ENCODE results near the gene DAPK2.
A peak's percentile ranks its signal among the peaks of the same experiment; 100 is the strongest.

Gene DAPK2

GRCh38 chr15:63881431-63881830 lies 164.9 kb downstream of the DAPK2 start:
- no peak overlapping the region for H3K14ac ChIP-seq (ENCODE audit: low read length)
- H4K12ac ChIP-seq (ENCODE audit: low read depth, low read length), result no peak overlapping the region
- H3K4me1 ChIP-seq (ENCODE audit: control insufficient read depth in 1 of 2, insufficient read depth in 2 of 2, low read length in 2 of 2), result peaks cover 9 to 15% of the 10 kb centered on the region in 2 experiments
- H3K79me1 ChIP-seq (ENCODE audit: low read length), result peaks cover 4% of the 10 kb centered on the region
- H3K4ac ChIP-seq (ENCODE audit: low read depth, low read length), result no peak overlapping the region
- no peak overlapping the region for H3K23ac ChIP-seq (ENCODE audit: low read length)
- no peaks in the 10 kb centered on the region for H3K79me2 ChIP-seq (ENCODE audit: control insufficient read depth, insufficient read depth, low read length, poor library complexity)
- no peak overlapping the region for H4K8ac ChIP-seq (ENCODE audit: low read depth, low read length)
- H3K36me3 ChIP-seq (ENCODE audit: control insufficient read depth in 1 of 2, insufficient read depth in 2 of 2, low read length in 2 of 2), result no peaks in the 10 kb centered on the region
- DNase-seq, result no peak
- no peaks in the 10 kb centered on the region for H3K27me3 ChIP-seq (ENCODE audit: insufficient read depth, low read length)
- H3K4me2 ChIP-seq (ENCODE audit: low read length), result no peak overlapping the region
- H3K4me3 ChIP-seq (ENCODE audit: low read depth, low read length), result no peak overlapping the region
- no peak overlapping the region for H3K18ac ChIP-seq (ENCODE audit: low read length)
- no peak overlapping the region for H2BK120ac ChIP-seq (ENCODE audit: insufficient read depth, low read length, poor library complexity)
- no peak overlapping the region for H4K91ac ChIP-seq (ENCODE audit: low read depth, low read length)
- no peak overlapping the region for H3K9ac ChIP-seq (ENCODE audit: low read length)
- H2BK12ac ChIP-seq (ENCODE audit: low read length), result no peak overlapping the region
- no peaks in the 10 kb centered on the region for H3K9me3 ChIP-seq (ENCODE audit: insufficient read depth, low read depth, low read length)
- H2AFZ ChIP-seq (ENCODE audit: insufficient read depth, low read length, poor library complexity), result no peak overlapping the region
- no CpG with 5 or more reads among the region's 6 CpGs for WGBS (ENCODE audit: extremely low coverage, insufficient coverage, insufficient read length)
- H2AK5ac ChIP-seq (ENCODE audit: low read length), result no peak overlapping the region
- no peak overlapping the region for H3K27ac ChIP-seq (ENCODE audit: low read depth, low read length)
- H2BK5ac ChIP-seq (ENCODE audit: low read depth, low read length, poor library complexity), result no peak overlapping the region

GRCh38 chr15:63880744-63881143 lies 165.5 kb downstream of the DAPK2 start:
- no peak for DNase-seq
- no peak overlapping the region for H3K4me3 ChIP-seq (ENCODE audit: low read depth, low read length)
- no CpG with 5 or more reads among the region's 5 CpGs for WGBS (ENCODE audit: extremely low coverage, insufficient coverage, insufficient read length)

GRCh38 chr15:63879995-63880394 lies 166.3 kb downstream of the DAPK2 start:
- Histone ChIP-seq H3K79me1 (ENCODE audit: low read length) (peaks cover 16% of the 10 kb centered on the region), H3K36me3 (ENCODE audit: control insufficient read depth in 1 of 2, insufficient read depth in 2 of 2, low read length in 2 of 2) (no peaks in the 10 kb centered on the region), H2AFZ (ENCODE audit: insufficient read depth, low read length, poor library complexity) (no peak overlapping the region), H2BK12ac (ENCODE audit: low read length) (no peak overlapping the region), H3K27me3 (ENCODE audit: insufficient read depth, low read length) (no peaks in the 10 kb centered on the region), H3K9me3 (ENCODE audit: insufficient read depth, low read depth, low read length) (no peaks in the 10 kb centered on the region), H3K79me2 (ENCODE audit: control insufficient read depth, insufficient read depth, low read length, poor library complexity) (peaks cover 1% of the 10 kb centered on the region), H4K91ac (ENCODE audit: low read depth, low read length) (no peak overlapping the region), H2AK5ac (ENCODE audit: low read length) (peak overlapping the region; percentile 45), H3K4me2 (ENCODE audit: low read length) (no peak overlapping the region), H3K27ac (ENCODE audit: low read depth, low read length) (no peak overlapping the region), H4K8ac (ENCODE audit: low read depth, low read length) (no peak overlapping the region), H3K23ac (ENCODE audit: low read length) (no peak overlapping the region), H3K4me3 (ENCODE audit: low read depth, low read length) (no peak overlapping the region), H3K4ac (ENCODE audit: low read depth, low read length) (no peak overlapping the region), H3K9ac (ENCODE audit: low read length) (no peak overlapping the region), H2BK120ac (ENCODE audit: insufficient read depth, low read length, poor library complexity) (no peak overlapping the region), H4K12ac (ENCODE audit: low read depth, low read length) (no peak overlapping the region), H3K14ac (ENCODE audit: low read length) (peak overlapping the region; percentile 1), H3K18ac (ENCODE audit: low read length) (no peak overlapping the region), H3K4me1 (ENCODE audit: control insufficient read depth in 1 of 2, insufficient read depth in 2 of 2, low read length in 2 of 2) (peaks cover 11 to 23% of the 10 kb centered on the region in 2 experiments), H2BK5ac (ENCODE audit: low read depth, low read length, poor library complexity) (no peak overlapping the region)
- DNase-seq, result no peak
- WGBS (ENCODE audit: extremely low coverage, insufficient coverage, insufficient read length), result no CpG with 5 or more reads among the region's 1 CpG

More at GRCh38 chr15:63880744-63881143, 165.5 kb downstream of the DAPK2 start:
- no peak overlapping the region for H4K91ac ChIP-seq (ENCODE audit: low read depth, low read length)
- peaks cover 9 to 21% of the 10 kb centered on the region in 2 experiments for H3K4me1 ChIP-seq (ENCODE audit: control insufficient read depth in 1 of 2, insufficient read depth in 2 of 2, low read length in 2 of 2)
- no peaks in the 10 kb centered on the region for H3K27me3 ChIP-seq (ENCODE audit: insufficient read depth, low read length)
- H2BK5ac ChIP-seq (ENCODE audit: low read depth, low read length, poor library complexity), result no peak overlapping the region
- no peak overlapping the region for H3K9ac ChIP-seq (ENCODE audit: low read length)
- no peak overlapping the region for H3K4me2 ChIP-seq (ENCODE audit: low read length)
- no peak overlapping the region for H3K14ac ChIP-seq (ENCODE audit: low read length)
- no peak overlapping the region for H3K27ac ChIP-seq (ENCODE audit: low read depth, low read length)
- no peak overlapping the region for H4K8ac ChIP-seq (ENCODE audit: low read depth, low read length)
- peaks cover 10% of the 10 kb centered on the region for H3K79me1 ChIP-seq (ENCODE audit: low read length)
- no peak overlapping the region for H2AK5ac ChIP-seq (ENCODE audit: low read length)
- H3K4ac ChIP-seq (ENCODE audit: low read depth, low read length), result no peak overlapping the region
- H3K23ac ChIP-seq (ENCODE audit: low read length), result no peak overlapping the region
- no peaks in the 10 kb centered on the region for H3K36me3 ChIP-seq (ENCODE audit: control insufficient read depth in 1 of 2, insufficient read depth in 2 of 2, low read length in 2 of 2)
- H2BK120ac ChIP-seq (ENCODE audit: insufficient read depth, low read length, poor library complexity), result no peak overlapping the region
- no peak overlapping the region for H4K12ac ChIP-seq (ENCODE audit: low read depth, low read length)
- no peak overlapping the region for H2AFZ ChIP-seq (ENCODE audit: insufficient read depth, low read length, poor library complexity)
- no peak overlapping the region for H3K18ac ChIP-seq (ENCODE audit: low read length)
- H3K9me3 ChIP-seq (ENCODE audit: insufficient read depth, low read depth, low read length), result no peaks in the 10 kb centered on the region
- peaks cover under 1% of the 10 kb centered on the region for H3K79me2 ChIP-seq (ENCODE audit: control insufficient read depth, insufficient read depth, low read length, poor library complexity)
- no peak overlapping the region for H2BK12ac ChIP-seq (ENCODE audit: low read length)

- H3K18ac ChIP-seq (ENCODE audit: low read length), result no peak overlapping the region
- no peaks in the 10 kb centered on the region for H3K27me3 ChIP-seq (ENCODE audit: insufficient read depth, low read length)
- no peak overlapping the region for H2AFZ ChIP-seq (ENCODE audit: insufficient read depth, low read length, poor library complexity)
- no peak overlapping the region for H2BK12ac ChIP-seq (ENCODE audit: low read length)
- H3K79me2 ChIP-seq (ENCODE audit: control insufficient read depth, insufficient read depth, low read length, poor library complexity), result peaks cover 1% of the 10 kb centered on the region
- H3K4me3 ChIP-seq (ENCODE audit: low read depth, low read length), result no peak overlapping the region
- H3K14ac ChIP-seq (ENCODE audit: low read length), result no peak overlapping the region
- H2BK120ac ChIP-seq (ENCODE audit: insufficient read depth, low read length, poor library complexity), result no peak overlapping the region
- no peaks in the 10 kb centered on the region for H3K9me3 ChIP-seq (ENCODE audit: insufficient read depth, low read depth, low read length)
- H3K4me2 ChIP-seq (ENCODE audit: low read length), result no peak overlapping the region
- peaks cover 18% of the 10 kb centered on the region for H3K79me1 ChIP-seq (ENCODE audit: low read length)
- no peak overlapping the region for H2BK5ac ChIP-seq (ENCODE audit: low read depth, low read length, poor library complexity)
- H3K27ac ChIP-seq (ENCODE audit: low read depth, low read length), result no peak overlapping the region
- H4K91ac ChIP-seq (ENCODE audit: low read depth, low read length), result no peak overlapping the region
- H4K8ac ChIP-seq (ENCODE audit: low read depth, low read length), result no peak overlapping the region
- no peak overlapping the region for H3K23ac ChIP-seq (ENCODE audit: low read length)
- WGBS (ENCODE audit: extremely low coverage, insufficient coverage, insufficient read length), result no CpG with 5 or more reads among the region's 3 CpGs
- DNase-seq, result no peak
- no peak overlapping the region for H3K4ac ChIP-seq (ENCODE audit: low read depth, low read length)
- no peak overlapping the region for H2AK5ac ChIP-seq (ENCODE audit: low read length)
- H4K12ac ChIP-seq (ENCODE audit: low read depth, low read length), result no peak overlapping the region
- H3K36me3 ChIP-seq (ENCODE audit: control insufficient read depth in 1 of 2, insufficient read depth in 2 of 2, low read length in 2 of 2), result no peaks in the 10 kb centered on the region
- peaks cover 5 to 19% of the 10 kb centered on the region in 2 experiments for H3K4me1 ChIP-seq (ENCODE audit: control insufficient read depth in 1 of 2, insufficient read depth in 2 of 2, low read length in 2 of 2)
- no peak overlapping the region for H3K9ac ChIP-seq (ENCODE audit: low read length)
Measured at GRCh38 chr15:63879211-63879610, 167.1 kb downstream of the DAPK2 start.
